IMR-90 (cell line): ENCODE results near the gene MARCHF9.

Experiments used
- CTCF ChIP-seq: conservative IDR thresholded peaks from 2 replicates; pipeline ENCODE4 v1.5.1; 2012; ENCODE audit warnings: mild to moderate bottlenecking, low read depth, low read length, improper control_type of control experiment
- FOS ChIP-seq: fragments of 150-350 bp; IDR thresholded peaks from 2 replicates; pipeline ENCODE4 v1.6.1; 2016; ENCODE audit warnings: low read depth, low read length
- POLR2A ChIP-seq: IDR thresholded peaks from 2 replicates; pipeline ENCODE4 v1.6.1; 2012; ENCODE audit warnings: mild to moderate bottlenecking, low read depth, low read length
- RAD21 ChIP-seq: IDR thresholded peaks from 2 replicates; pipeline ENCODE4 v1.6.1; 2012; ENCODE audit warnings: low read length, improper control_type of control experiment
- RFX5 ChIP-seq: IDR thresholded peaks from 2 replicates; pipeline ENCODE4 v1.8.0; 2012; ENCODE audit warnings: low read depth, mild to moderate bottlenecking, low read length, moderate library complexity

- TF ChIP-seq CTCF (no peak), RFX5 (no peak), FOS (no peak), POLR2A (no peak), RAD21 (no peak)
Observed at GRCh38 chr12:57769594-57769993, 14.7 kb downstream of the MARCHF9 start.
